AG04450 (cell line): ENCODE data around the gene MAGEA1. TPM values are rescaled to one million over a fixed set of nuclear protein-coding genes. Genes with fewer than 3 reads are reported as not detected.

ENCODE experiments used
- CTCF ChIA-PET: fragments of 300-600, 350-600 bp; formaldehyde crosslinking; extraction: SDS; loops from one replicate; lab custom pipeline; 2022; ENCODE audit warnings: antibody characterized with exemption, inconsistent platforms; lab: Charles Lee
- POLR2A ChIA-PET: fragments of 350-600 bp; formaldehyde crosslinking; extraction: SDS; loops from one replicate; lab custom pipeline; 2021; ENCODE audit warnings: antibody characterized with exemption, inconsistent platforms; lab: Yijun Ruan, JAX
- DNase-seq: peaks from one replicate; pipeline ENCODE4 v3.0.0-alpha.2; 2011; ENCODE audit warnings: low read depth, low spot score
- H3K27ac ChIP-seq: one replicate; pipeline ENCODE4 v1.5.1; 2012; ENCODE audit warnings: low read depth, low read length, control low read depth
- H3K27me3 ChIP-seq: one replicate; pipeline ENCODE4 v1.6.0; 2012; ENCODE audit warnings: low read length; ENCODE audit not compliant: control insufficient read depth, insufficient read depth
- H3K4me3 ChIP-seq: 2 replicates; pipeline ENCODE4 v1.5.1; 2011; ENCODE audit warnings: mild to moderate bottlenecking, low read depth, low read length, control low read depth
- H3K9me3 ChIP-seq: 2 replicates; pipeline ENCODE4 v1.5.1; 2012; ENCODE audit warnings: low read length; ENCODE audit not compliant: control insufficient read depth, insufficient read depth
- polyA plus RNA-seq: library from polyadenylated mRNA; depleted of rRNA; stranded (reverse); fragments of >200 nt; gene quantifications from 2 replicates; pipeline ENCODE4 v1.2.3, GENCODE V29; 2011
- TF ChIP-seq, protein P1 (sequence below): IDR thresholded peaks from 2 replicates; pipeline ENCODE4 v1.5.1; 2011; ENCODE audit warnings: low read depth, low read length, control low read depth, inconsistent platforms

Gene MAGEA1
- polyA plus RNA-seq, 1 experiment = not detected

DNA sequence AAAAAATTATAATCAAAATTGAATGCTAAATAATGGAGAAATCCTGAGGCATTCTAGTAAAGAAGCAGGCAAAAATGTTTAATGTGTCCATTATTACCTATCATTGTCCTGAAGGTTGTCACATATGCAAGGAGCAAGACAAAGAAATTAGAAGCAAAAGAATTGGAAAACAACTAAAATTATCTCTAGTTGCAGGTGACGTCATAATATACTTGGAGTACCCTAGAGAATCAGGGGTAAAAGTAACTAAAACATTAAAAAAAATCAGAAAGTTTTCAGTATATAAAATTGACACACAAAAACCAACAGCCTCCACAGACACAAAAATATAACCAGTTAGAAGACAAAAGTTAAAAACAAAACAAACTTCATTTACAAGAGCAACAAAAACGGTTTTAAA is 21.4 kb downstream of the MAGEA1 start:
- no peaks in the 10 kb centered on the region for H3K27me3 ChIP-seq
- no peaks in the 10 kb centered on the region for H3K9me3 ChIP-seq
- CTCF ChIA-PET = no interaction called here
- H3K27ac ChIP-seq = no peak overlapping the region
- POLR2A ChIA-PET = no interaction called here
- no peak for DNase-seq
- TF ChIP-seq, protein P1, sequence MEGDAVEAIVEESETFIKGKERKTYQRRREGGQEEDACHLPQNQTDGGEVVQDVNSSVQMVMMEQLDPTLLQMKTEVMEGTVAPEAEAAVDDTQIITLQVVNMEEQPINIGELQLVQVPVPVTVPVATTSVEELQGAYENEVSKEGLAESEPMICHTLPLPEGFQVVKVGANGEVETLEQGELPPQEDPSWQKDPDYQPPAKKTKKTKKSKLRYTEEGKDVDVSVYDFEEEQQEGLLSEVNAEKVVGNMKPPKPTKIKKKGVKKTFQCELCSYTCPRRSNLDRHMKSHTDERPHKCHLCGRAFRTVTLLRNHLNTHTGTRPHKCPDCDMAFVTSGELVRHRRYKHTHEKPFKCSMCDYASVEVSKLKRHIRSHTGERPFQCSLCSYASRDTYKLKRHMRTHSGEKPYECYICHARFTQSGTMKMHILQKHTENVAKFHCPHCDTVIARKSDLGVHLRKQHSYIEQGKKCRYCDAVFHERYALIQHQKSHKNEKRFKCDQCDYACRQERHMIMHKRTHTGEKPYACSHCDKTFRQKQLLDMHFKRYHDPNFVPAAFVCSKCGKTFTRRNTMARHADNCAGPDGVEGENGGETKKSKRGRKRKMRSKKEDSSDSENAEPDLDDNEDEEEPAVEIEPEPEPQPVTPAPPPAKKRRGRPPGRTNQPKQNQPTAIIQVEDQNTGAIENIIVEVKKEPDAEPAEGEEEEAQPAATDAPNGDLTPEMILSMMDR = no peak
- H3K4me3 ChIP-seq = no peak overlapping the region

DNA sequence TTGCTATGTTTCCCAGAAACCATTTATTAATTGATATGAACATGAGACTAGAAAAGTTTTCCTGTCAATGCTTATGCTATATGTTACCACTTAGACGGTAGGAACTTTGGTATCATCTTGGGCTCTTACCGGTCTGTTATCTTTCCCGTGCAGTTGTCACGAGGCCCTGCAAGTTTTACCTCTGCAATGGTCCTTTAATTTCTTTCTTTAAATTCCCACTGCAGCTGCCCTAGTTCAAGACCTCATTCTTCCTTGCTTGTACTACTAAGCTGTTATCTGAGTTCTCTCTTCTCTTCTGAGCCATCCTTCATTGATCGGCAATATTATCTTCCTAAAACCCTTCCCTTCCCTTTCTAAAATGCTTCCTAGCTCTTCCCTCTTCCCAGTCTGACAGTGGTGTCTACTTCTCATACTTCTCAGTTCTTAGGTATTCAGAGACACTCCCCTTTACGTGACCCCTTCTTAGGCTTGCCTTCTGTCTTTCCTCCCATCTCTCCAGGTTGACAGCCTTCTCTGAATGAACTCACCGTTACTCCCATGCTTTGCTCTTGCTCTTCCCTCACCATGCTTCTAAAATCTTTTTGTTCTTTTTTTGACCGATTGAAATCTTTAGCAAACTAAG is 27.5 kb downstream of the MAGEA1 start:
- CTCF ChIA-PET = no interaction called here
- DNase-seq = no peak
- POLR2A ChIA-PET = no interaction called here
- Histone ChIP-seq H3K4me3 (no peak overlapping the region), H3K27ac (no peak overlapping the region), H3K27me3 (no peaks in the 10 kb centered on the region), H3K9me3 (no peaks in the 10 kb centered on the region)
- TF ChIP-seq, protein P1 = no peak

DNA sequence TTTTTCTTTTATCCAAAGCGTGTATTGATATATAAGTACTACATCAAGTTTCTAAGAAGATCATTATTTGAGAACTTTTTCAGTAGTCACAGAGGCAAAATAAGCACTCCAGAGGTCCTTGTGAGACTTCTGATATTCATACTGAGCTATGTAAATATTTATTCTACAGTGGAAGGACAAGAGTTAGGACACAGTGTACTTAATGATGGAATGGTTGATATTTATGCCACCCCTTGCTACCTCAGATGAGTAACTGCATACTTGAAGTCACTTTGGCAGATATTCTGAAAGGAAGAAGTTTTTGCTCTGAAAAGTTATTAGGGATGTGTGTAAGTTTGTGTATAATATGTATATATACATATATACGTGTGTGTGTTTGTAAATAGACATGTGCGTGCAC is 30.3 kb downstream of the MAGEA1 start:
- ChIA-PET CTCF (no interaction called here), POLR2A (no interaction called here)
- no peak overlapping the region for H3K4me3 ChIP-seq
- no peaks in the 10 kb centered on the region for H3K9me3 ChIP-seq
- no peak overlapping the region for H3K27ac ChIP-seq
- no peak for DNase-seq
- no peaks in the 10 kb centered on the region for H3K27me3 ChIP-seq
- TF ChIP-seq, protein P1 = no peak

DNA sequence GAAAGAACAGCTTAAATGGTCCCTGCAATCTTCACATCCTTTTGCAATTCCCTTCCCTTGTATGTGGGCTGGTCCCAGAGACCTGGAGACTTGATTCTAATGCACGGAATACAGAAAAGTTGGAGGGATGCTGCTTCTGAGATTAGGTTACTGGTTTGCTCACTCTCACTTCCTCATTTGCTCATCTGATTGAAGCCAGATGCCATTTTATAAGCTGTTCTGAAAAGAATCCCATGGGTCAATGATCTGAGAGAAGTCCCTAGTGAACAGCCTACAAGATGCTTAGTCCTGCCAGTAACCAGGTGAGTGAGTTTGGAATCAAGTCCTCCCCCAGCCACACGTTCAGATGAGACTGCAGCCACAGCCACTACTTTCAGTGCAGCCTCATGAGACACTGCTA is 35.9 kb downstream of the MAGEA1 start:
- no peak for DNase-seq
- CTCF ChIA-PET = no interaction called here
- TF ChIP-seq, protein P1 = no peak
- POLR2A ChIA-PET = no interaction called here
- no peak overlapping the region for H3K4me3 ChIP-seq
- no peaks in the 10 kb centered on the region for H3K27me3 ChIP-seq
- H3K27ac ChIP-seq = no peak overlapping the region
- no peaks in the 10 kb centered on the region for H3K9me3 ChIP-seq

DNA sequence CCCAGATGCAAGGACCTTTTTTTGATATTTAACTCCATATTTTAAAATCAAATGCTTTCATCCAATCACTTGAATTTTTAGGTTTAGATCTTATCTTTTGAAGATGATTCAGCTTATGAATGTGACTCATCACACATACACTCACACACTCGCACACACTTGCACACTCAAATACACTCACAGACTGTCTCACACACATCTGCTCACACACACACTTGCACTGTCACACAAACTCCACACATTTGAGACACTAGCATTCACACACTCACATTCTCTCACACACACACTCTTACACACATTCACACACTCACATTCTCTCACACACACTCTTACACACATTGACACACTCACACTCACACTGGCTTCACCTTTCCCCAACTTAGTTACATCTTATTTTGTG is 37.8 kb downstream of the MAGEA1 start:
- Histone ChIP-seq H3K27me3 (no peaks in the 10 kb centered on the region), H3K27ac (no peak overlapping the region), H3K4me3 (no peak overlapping the region), H3K9me3 (no peaks in the 10 kb centered on the region)
- POLR2A ChIA-PET = no interaction called here
- TF ChIP-seq, protein P1 = no peak
- DNase-seq = no peak
- CTCF ChIA-PET = no interaction called here
